ENCODE data around the gene SLC11A2.

DNA sequence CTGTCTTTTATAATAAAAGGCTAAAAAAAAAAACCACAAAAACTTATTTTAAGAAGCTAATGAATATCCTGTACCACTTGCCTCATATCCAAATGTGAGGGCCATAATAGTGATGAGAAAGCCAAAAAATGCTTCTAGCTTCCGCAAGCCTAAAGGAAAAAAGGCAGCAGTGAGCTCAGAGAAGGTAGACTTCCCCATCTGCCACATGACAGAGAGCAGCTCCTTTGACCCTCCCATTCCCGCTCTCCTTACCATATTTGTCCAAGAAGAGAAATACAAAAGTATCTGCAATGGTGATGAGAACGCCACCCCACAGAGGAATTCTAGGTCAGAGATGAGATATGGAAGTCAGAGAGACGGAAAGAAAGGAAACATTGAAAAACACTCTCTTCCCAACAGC is 27.1 kb downstream of the SLC11A2 start:
- TF ChIP-seq POLR2A (IDR thresholded peaks at IDR 0.05; ENCODE audit: borderline replicate concordance, extremely low read depth, insufficient read depth, insufficient read length) (no peak), ZNF274 (IDR thresholded peaks at IDR 0.05; ENCODE audit: low read depth, low read length) (no peak)
